Astrocyte of the spinal cord (primary cell): Measurements from ENCODE around the gene ARSA.
"Not testable (repeated sequence)": the region's sequence is repeated elsewhere in the genome, so short reads cannot be mapped to it uniquely, and the experiment has no call there.

Experiments
- DNase-seq: peaks from one replicate; pipeline ENCODE4 v3.0.0; 2011; ENCODE audit warnings: low read depth, low spot score
- H3K4me3 ChIP-seq: 2 replicates; pipeline ENCODE4 v1.5.1; 2011; ENCODE audit warnings: low read depth, mild to moderate bottlenecking, low read length, moderate library complexity
- CTCF ChIP-seq: IDR thresholded peaks from 2 replicates; pipeline ENCODE4 v1.5.1; 2012; ENCODE audit warnings: low read depth, mild to moderate bottlenecking, low read length, inconsistent platforms
- in situ Hi-C: cut with HindIII; loops from 2 replicates; pipeline ENCODE4 v1.10.0; 2017; ENCODE audit warnings: low sequenced_read_pairs

ARSA gene

GRCh38 chr22:50609599-50609998, 18.4 kb downstream of the ARSA start:
- in situ Hi-C loops = no loop called here
- DNase-seq = no peak
- TF ChIP-seq CTCF = no peak
- H3K4me3 ChIP-seq = no peak overlapping the region

DNA sequence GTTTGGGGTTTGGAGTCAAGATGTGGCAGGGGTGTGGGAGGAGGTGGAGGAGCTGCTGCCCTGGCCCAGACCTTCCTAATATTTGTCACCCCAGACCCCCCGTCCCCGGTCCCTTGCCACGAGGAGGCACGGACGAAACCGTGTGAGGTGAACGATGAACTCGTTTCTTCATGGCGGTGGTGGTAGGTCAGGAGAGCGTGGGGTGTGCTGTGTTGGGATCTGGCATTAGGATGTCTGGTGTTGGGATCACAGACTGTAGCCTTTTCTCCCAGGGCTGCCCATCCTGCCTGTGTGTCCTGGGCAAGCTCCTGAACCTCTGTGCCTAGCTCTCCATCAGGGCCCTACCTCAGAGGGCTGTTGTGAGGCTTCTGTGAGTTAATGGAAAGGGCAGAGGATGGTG, 19.0 kb downstream of the ARSA start:
- in situ Hi-C loops = no loop called here
- no peak for DNase-seq
- TF ChIP-seq CTCF = no peak
- H3K4me3 ChIP-seq = no peak overlapping the region

- in situ Hi-C loops, DNase-seq, H3K4me3 ChIP-seq: not testable (repeated sequence)
These were observed 19.7 kb downstream of the ARSA start for GRCh38 chr22:50608058-50608840.

GRCh38 chr22:50607659-50608020, 20.3 kb downstream of the ARSA start:
- TF ChIP-seq CTCF = no peak
- in situ Hi-C loops = no loop called here
- H3K4me3 ChIP-seq = no peak overlapping the region
- no peak for DNase-seq

- in situ Hi-C loops = no loop called here
- no peak for TF ChIP-seq CTCF
- H3K4me3 ChIP-seq = no peak overlapping the region
- no peak for DNase-seq
These were observed 20.9 kb downstream of the ARSA start for GRCh38 chr22:50606946-50607658.

GRCh38 chr22:50606165-50606945, 21.6 kb downstream of the ARSA start:
- H3K4me3 ChIP-seq = no peak overlapping the region
- in situ Hi-C loops = no loop called here
- DNase-seq = no peak
- no peak for TF ChIP-seq CTCF

DNA sequence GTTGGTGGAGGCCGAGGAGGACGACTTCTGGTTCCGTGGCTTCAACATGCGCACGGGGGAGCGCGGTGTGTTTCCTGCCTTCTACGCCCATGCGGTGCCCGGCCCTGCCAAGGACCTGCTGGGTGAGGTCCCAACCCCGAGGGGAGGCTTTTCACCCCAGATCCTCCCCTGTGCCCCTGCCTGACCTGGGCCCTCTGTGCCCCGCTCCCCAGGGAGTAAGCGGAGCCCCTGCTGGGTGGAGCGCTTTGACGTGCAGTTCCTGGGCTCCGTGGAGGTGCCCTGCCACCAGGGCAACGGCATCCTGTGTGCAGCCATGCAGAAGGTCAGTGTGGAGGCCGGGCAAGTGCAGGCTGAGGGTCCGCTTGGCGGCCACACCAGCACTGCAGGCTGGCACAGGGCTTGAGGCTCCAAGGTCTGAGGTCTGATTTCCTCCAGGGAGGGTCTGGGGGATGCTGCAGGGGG, 22.3 kb downstream of the ARSA start:
- H3K4me3 ChIP-seq = no peak overlapping the region
- in situ Hi-C loops = no loop called here
- no peak for DNase-seq
- TF ChIP-seq CTCF = no peak
